Osteoblast (primary cell): ENCODE measurements around the gene AATK. TPM values are rescaled to one million over a fixed set of nuclear protein-coding genes. Genes with fewer than 3 reads are reported as not detected.
A peak's percentile ranks its signal among the peaks of the same experiment; 100 is the strongest.

Experiments
- DNase-seq: peaks from one replicate; pipeline ENCODE4 v3.0.0; 2011; ENCODE audit warnings: low spot score, mixed read lengths; ENCODE audit not compliant: insufficient read length; ENCODE audit errors: missing footprints
- H2AFZ ChIP-seq: 2 replicates; pipeline ENCODE4 v1.6.0; 2011; ENCODE audit warnings: mild to moderate bottlenecking, low read length
- H3K27ac ChIP-seq: 2 replicates; pipeline ENCODE4 v1.5.1; 2011; ENCODE audit warnings: mild to moderate bottlenecking, low read depth, low read length, moderate library complexity
- H3K27me3 ChIP-seq: 2 replicates; pipeline ENCODE4 v1.6.0; 2012; ENCODE audit warnings: mild to moderate bottlenecking, control low read depth, inconsistent platforms, low read length, moderate library complexity; ENCODE audit not compliant: insufficient read depth
- H3K36me3 ChIP-seq: 2 replicates; pipeline ENCODE4 v1.5.1; 2011; ENCODE audit warnings: mild to moderate bottlenecking, low read length, control low read depth, moderate library complexity; ENCODE audit not compliant: insufficient read depth
- H3K4me1 ChIP-seq: 2 replicates; pipeline ENCODE4 v1.5.1; 2011; ENCODE audit warnings: mild to moderate bottlenecking, low read length, control low read depth, moderate library complexity; ENCODE audit not compliant: insufficient read depth
- H3K4me2 ChIP-seq: 2 replicates; pipeline ENCODE4 v1.6.0; 2011; ENCODE audit warnings: mild to moderate bottlenecking, low read length; ENCODE audit not compliant: insufficient read depth
- H3K4me3 ChIP-seq: fragments of 200-600 bp; sonication (generic); 3 replicates; pipeline ENCODE4 v1.5.1; 2012; ENCODE audit warnings: mild to moderate bottlenecking, low read length, inconsistent platforms; ENCODE audit not compliant: insufficient read depth
- H3K79me2 ChIP-seq: 2 replicates; pipeline ENCODE4 v1.6.0; 2012; ENCODE audit warnings: mild to moderate bottlenecking, low read length, control low read depth, inconsistent platforms; ENCODE audit not compliant: insufficient read depth
- H3K9me3 ChIP-seq: 2 replicates; pipeline ENCODE4 v1.5.1; 2011; ENCODE audit warnings: low read depth, low read length, control low read depth
- H4K20me1 ChIP-seq: 2 replicates; pipeline ENCODE4 v1.6.0; 2012; ENCODE audit warnings: mild to moderate bottlenecking, low read length, control low read depth; ENCODE audit not compliant: insufficient read depth
- CTCF ChIP-seq: IDR thresholded peaks from 2 replicates; pipeline ENCODE4 v1.5.1; 2011; ENCODE audit warnings: mild to moderate bottlenecking, low read depth, low read length, moderate library complexity; ENCODE audit errors: extremely low read depth
- total RNA-seq: library from RNA; depleted of rRNA; stranded (reverse); fragments of >200 nt; gene quantifications from 2 replicates; pipeline ENCODE4 v1.2.3, GENCODE V29; 2012

The AATK gene
- total RNA-seq, result under 0.01 TPM in 1 of 2 replicates, not detected in the other

- no peak for DNase-seq
- Histone ChIP-seq H3K4me1 (no peaks in the 10 kb centered on the region), H3K9me3 (no peaks in the 10 kb centered on the region), H3K36me3 (no peaks in the 10 kb centered on the region), H3K27me3 (peaks cover 29% of the 10 kb centered on the region), H3K27ac (no peak within 1 kb of the TSS), H4K20me1 (no peaks in the 10 kb centered on the region), H3K4me2 (no peak within 1 kb of the TSS), H3K79me2 (no peaks in the 10 kb centered on the region), H2AFZ (no peak within 1 kb of the TSS), H3K4me3 (no peak within 1 kb of the TSS)
- no peak for TF ChIP-seq CTCF
These were observed at the start of gene AATK for GRCh38 chr17:81166033-81166492. Gene AATK, minus strand, starts transcription at chr17:81166221. Its CDS starts 229 bp downstream, at chr17:81165992.

DNA sequence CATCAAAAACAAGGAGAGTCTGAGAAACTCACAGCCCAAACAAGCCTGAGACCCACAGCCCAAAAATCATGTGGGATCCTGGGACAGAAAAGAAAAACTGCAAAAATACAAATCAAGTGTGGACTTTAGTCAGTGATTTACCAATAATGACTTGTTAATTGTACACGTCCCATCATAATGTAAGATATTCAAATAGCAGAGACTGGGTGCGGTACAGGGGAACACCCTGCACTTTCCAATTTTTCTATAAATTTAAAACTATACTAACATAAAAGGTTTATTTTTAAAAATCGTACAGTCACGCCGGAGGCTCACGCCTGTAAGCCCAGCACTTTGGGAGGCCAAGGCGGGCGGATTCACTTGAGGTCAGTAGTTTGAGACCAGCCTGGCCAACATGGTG is 48.0 kb upstream of the AATK start:
- no peaks in the 10 kb centered on the region for H3K9me3 ChIP-seq
- TF ChIP-seq CTCF, result no peak
- no peak overlapping the region for H3K4me2 ChIP-seq
- H3K4me1 ChIP-seq, result peaks cover 10% of the 10 kb centered on the region
- H4K20me1 ChIP-seq, result peaks cover 4% of the 10 kb centered on the region
- H3K4me3 ChIP-seq, result no peak overlapping the region
- no peaks in the 10 kb centered on the region for H3K79me2 ChIP-seq
- no peak overlapping the region for H2AFZ ChIP-seq
- DNase-seq, result no peak
- H3K36me3 ChIP-seq, result no peaks in the 10 kb centered on the region
- no peaks in the 10 kb centered on the region for H3K27me3 ChIP-seq
- no peak overlapping the region for H3K27ac ChIP-seq

GRCh38 chr17:81212365-81212764 is 46.3 kb upstream of the AATK start:
- no peaks in the 10 kb centered on the region for H3K27me3 ChIP-seq
- no peak for TF ChIP-seq CTCF

DNA sequence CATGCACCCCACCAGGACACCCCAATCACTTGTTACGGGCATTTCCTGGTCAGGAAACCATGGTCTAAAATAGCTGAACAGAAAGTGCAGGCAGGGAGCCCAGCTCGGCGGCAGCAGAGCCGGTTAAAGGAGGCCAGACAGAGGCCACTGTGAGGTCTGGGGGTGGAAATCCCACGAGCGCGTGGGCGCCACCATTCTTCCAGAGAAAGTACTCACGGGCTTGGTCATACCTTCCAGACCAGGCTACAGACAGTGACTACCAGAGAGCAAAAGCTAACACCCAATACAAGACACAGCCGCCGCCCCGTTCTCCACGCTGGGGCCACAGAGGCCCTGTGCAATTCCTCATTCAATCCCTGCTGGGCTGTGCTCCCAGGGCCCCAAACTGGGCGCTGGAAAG is 44.8 kb upstream of the AATK start:
- H3K4me2 ChIP-seq, result peak overlapping the region; percentile 73
- H4K20me1 ChIP-seq, result peaks cover 4% of the 10 kb centered on the region
- no peaks in the 10 kb centered on the region for H3K79me2 ChIP-seq
- H3K27ac ChIP-seq, result peak overlapping the region; percentile 56
- H3K36me3 ChIP-seq, result no peaks in the 10 kb centered on the region
- H3K9me3 ChIP-seq, result no peaks in the 10 kb centered on the region
- DNase-seq, result peak; percentile 97
- H3K27me3 ChIP-seq, result no peaks in the 10 kb centered on the region
- peak overlapping the region; percentile 47 for H3K4me3 ChIP-seq
- peak overlapping the region; percentile 85 for H2AFZ ChIP-seq
- H3K4me1 ChIP-seq, result peaks cover 10% of the 10 kb centered on the region
- TF ChIP-seq CTCF, result no peak

More at GRCh38 chr17:81212365-81212764, 46.3 kb upstream of the AATK start:
- Histone ChIP-seq H3K36me3 (no peaks in the 10 kb centered on the region), H2AFZ (no peak overlapping the region), H4K20me1 (peaks cover 4% of the 10 kb centered on the region), H3K4me2 (no peak overlapping the region), H3K4me3 (no peak overlapping the region), H3K79me2 (no peaks in the 10 kb centered on the region), H3K27ac (no peak overlapping the region), H3K9me3 (no peaks in the 10 kb centered on the region), H3K4me1 (peaks cover 10% of the 10 kb centered on the region)
- no peak for DNase-seq
